G401 (cell line): ENCODE results near the gene C1QTNF1. TPM values are rescaled to one million over a fixed set of nuclear protein-coding genes. Genes with fewer than 3 reads are reported as not detected.

ENCODE experiments used
- DNase-seq: peaks from one replicate; pipeline ENCODE4 v3.0.0-alpha.2; 2015; ENCODE audit warnings: low spot score
- in situ Hi-C: cut with HindIII; loops from 2 replicates; pipeline ENCODE4 v1.10.0; 2016; ENCODE audit warnings: low sequenced_read_pairs, mixed read lengths
- total RNA-seq: library from RNA; depleted of rRNA; stranded (reverse); fragments of >200 nt; shearing (Covaris generic); gene quantifications from 2 replicates; pipeline ENCODE4 v1.2.3, GENCODE V29; 2014; rRNA removed

The C1QTNF1 gene
- total RNA-seq, 1 experiment from 2014 or later: not detected

DNA sequence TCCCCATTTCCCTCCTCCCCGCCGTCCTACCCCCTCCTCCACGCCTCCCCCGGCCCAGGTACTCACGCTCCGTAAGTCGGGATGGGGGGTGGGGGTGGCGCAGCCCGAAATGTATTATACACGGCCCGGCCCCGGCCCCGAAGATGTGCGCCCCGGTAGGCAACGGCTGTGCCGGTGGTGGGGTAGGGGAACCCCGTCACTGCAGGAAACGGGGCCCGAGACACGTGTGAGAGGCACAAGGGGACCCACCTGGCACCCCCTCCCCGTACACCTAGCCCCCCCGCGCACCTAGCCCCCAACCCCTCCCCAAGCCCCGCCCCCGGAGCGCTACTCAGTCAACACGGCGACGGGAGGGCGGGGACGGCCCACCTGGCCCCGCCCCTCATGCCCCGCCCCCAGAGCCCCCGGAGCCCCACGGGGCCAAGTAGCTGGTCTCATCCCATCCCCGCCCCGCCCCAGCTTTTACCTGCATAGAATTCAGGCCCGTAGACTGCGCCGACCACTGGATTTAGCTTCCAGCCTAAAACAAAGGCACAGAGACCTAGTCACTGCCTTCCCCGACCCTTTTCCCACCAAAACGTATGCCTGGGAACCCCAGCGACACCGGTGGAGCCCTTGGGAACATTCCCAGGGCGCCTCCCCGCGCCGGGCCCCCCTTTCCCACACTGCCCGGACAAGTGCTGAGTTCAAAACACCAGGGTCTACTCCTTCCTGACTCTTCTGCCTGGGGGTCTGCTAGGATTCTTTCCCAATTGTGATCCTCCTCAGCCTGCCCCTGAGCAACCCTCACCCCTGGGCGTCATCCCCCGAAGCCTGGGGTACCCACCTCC lies 73.5 kb downstream of the C1QTNF1 start:
- in situ Hi-C loops: no loop called here
- no peak for DNase-seq

DNA sequence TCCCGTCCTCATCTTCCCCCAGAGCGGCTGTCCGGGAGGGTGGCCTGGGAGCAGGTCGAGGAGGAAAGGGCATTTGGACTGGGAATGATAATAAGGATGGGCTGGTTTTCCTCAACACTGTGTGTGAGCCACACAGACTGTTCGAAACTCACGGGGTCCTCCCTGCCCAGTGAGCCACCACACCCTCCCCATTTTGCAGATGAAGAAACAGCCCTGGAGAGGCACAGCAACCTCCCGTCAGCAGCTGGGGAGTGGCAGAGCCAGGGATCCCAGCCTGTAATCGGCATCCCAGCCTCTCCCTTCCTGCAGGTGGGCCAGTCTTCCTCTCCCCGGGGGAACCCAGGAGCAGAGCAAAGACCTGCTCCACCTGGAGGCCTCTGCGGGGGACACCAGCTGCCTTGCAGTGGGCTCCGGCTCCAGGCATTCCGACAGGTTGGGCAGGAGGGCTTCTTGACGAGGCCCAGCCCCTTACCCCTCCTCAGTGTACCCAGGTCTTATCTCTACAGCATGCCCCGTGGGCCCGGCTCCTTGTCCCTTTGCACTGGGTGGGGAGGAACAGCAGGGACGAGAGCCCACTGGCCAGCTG lies 74.4 kb downstream of the C1QTNF1 start:
- no peak for DNase-seq

More for the DNA sequence above, 74.4 kb downstream of the C1QTNF1 start:
- in situ Hi-C loops: no loop called here

Other genes with a start within 250 kb of the C1QTNF1 start
- gene CYTH1, start 241.9 kb upstream of the C1QTNF1 start, total RNA-seq: 21.7 and 28.1 TPM in 2 replicates
- 10.1 and 10.4 TPM in 2 replicates for gene USP36, start 183.4 kb upstream of the C1QTNF1 start, total RNA-seq
- gene CEP295NL, start 121.0 kb upstream of the C1QTNF1 start, total RNA-seq: 0.37 TPM in 1 of 2 replicates, not detected in the other
- 32.4 and 37.5 TPM in 2 replicates for gene TIMP2, start 98.8 kb upstream of the C1QTNF1 start, total RNA-seq
- 24.1 and 44.7 TPM in 2 replicates for gene LGALS3BP, start 44.2 kb upstream of the C1QTNF1 start, total RNA-seq
- gene CANT1, start 14.4 kb upstream of the C1QTNF1 start, total RNA-seq: 66.1 and 80.1 TPM in 2 replicates
- gene ENGASE, start 50.7 kb downstream of the C1QTNF1 start, total RNA-seq: 13.2 and 17.1 TPM in 2 replicates